ENCODE measurements around the gene TMEM212. TPM values are rescaled to one million over a fixed set of nuclear protein-coding genes. Genes with fewer than 3 reads are reported as not detected.

The TMEM212 gene
- total RNA-seq, 4 donors from 2014 or later, result not detected

GRCh38 chr3:171863920-171864319 lies 20.8 kb downstream of the TMEM212 start:
- Histone ChIP-seq H3K36me3 (no peaks in the 10 kb centered on the region), H3K27me3 (no peaks in the 10 kb centered on the region), H3K4me3 (no peak overlapping the region), H3K9me3 (no peaks in the 10 kb centered on the region), H3K27ac (replicated peaks in 1 of 4) (no peak overlapping the region), H3K4me1 (peaks cover 12 to 18% (median 15%) of the 10 kb centered on the region in 4 donors)
- 89% methylated on average over 3 of the region's 3 CpGs for WGBS
- intact Hi-C loops (cut with DNase I), result no loop called here
- no peak for DNase-seq (ENCODE audit: extremely low spot score)
- no peak for TF ChIP-seq POLR2A (IDR thresholded peaks at IDR 0.05; ENCODE audit: low read depth)

GRCh38 chr3:171865191-171865865 lies 22.2 kb downstream of the TMEM212 start:
- Histone ChIP-seq H3K36me3 (no peaks in the 10 kb centered on the region), H3K27me3 (no peaks in the 10 kb centered on the region), H3K4me3 (no peak overlapping the region), H3K4me1 (peaks cover 12 to 18% (median 15%) of the 10 kb centered on the region in 4 donors), H3K27ac (replicated peaks in 1 of 4) (no peak overlapping the region), H3K9me3 (no peaks in the 10 kb centered on the region)
- TF ChIP-seq POLR2A (IDR thresholded peaks at IDR 0.05; ENCODE audit: low read depth), result no peak
- TF ChIP-seq EP300 (IDR thresholded peaks at IDR 0.05), result no peak
- no peak for TF ChIP-seq CTCF (IDR thresholded peaks at IDR 0.05)
- TF ChIP-seq POLR2AphosphoS5 (IDR thresholded peaks at IDR 0.05), result no peak
- WGBS, result 75% methylated on average over 5 of the region's 5 CpGs
- no peak for DNase-seq (ENCODE audit: extremely low spot score)
- intact Hi-C loops (cut with DNase I), result no loop called here

- WGBS, result 82% methylated on average over 5 of the region's 5 CpGs
- Histone ChIP-seq H3K27ac (replicated peaks in 1 of 4) (no peak overlapping the region), H3K4me1 (peaks cover 0 to 4% (median 1%) of the 10 kb centered on the region in 4 donors), H3K36me3 (no peaks in the 10 kb centered on the region), H3K9me3 (no peaks in the 10 kb centered on the region), H3K4me3 (no peak overlapping the region), H3K27me3 (no peaks in the 10 kb centered on the region)
- no peak for TF ChIP-seq POLR2AphosphoS5 (IDR thresholded peaks at IDR 0.05)
- TF ChIP-seq POLR2A (IDR thresholded peaks at IDR 0.05; ENCODE audit: low read depth), result no peak
- peak in 1 of 3 experiments; percentile 16 for TF ChIP-seq CTCF (IDR thresholded peaks at IDR 0.05)
- TF ChIP-seq EP300 (IDR thresholded peaks at IDR 0.05), result no peak
- intact Hi-C loops (cut with DNase I), result no loop called here
- DNase-seq (ENCODE audit: extremely low spot score), result no peak
These were observed 24.8 kb downstream of the TMEM212 start for GRCh38 chr3:171867981-171868380.

GRCh38 chr3:171871392-171872274 lies 28.5 kb downstream of the TMEM212 start:
- WGBS, result 83% methylated on average over 8 of the region's 8 CpGs
- intact Hi-C loops (cut with DNase I), result no loop called here
- Histone ChIP-seq H3K9me3 (no peaks in the 10 kb centered on the region), H3K4me3 (no peak overlapping the region), H3K36me3 (no peaks in the 10 kb centered on the region), H3K27ac (replicated peaks in 1 of 4) (no peak overlapping the region), H3K4me1 (peaks cover 20 to 32% (median 31%) of the 10 kb centered on the region in 4 donors), H3K27me3 (no peaks in the 10 kb centered on the region)
- no peak for DNase-seq (ENCODE audit: extremely low spot score)
- TF ChIP-seq POLR2AphosphoS5 (IDR thresholded peaks at IDR 0.05) (no peak), EP300 (IDR thresholded peaks at IDR 0.05) (no peak), POLR2A (IDR thresholded peaks at IDR 0.05; ENCODE audit: low read depth) (no peak), CTCF (IDR thresholded peaks at IDR 0.05) (no peak)

GRCh38 chr3:171873580-171873979 lies 30.4 kb downstream of the TMEM212 start:
- Histone ChIP-seq H3K27ac (replicated peaks in 1 of 4) (peak overlapping the region; percentile 40 to 83 (median 61)), H3K36me3 (no peaks in the 10 kb centered on the region), H3K27me3 (no peaks in the 10 kb centered on the region), H3K9me3 (no peaks in the 10 kb centered on the region), H3K4me1 (peaks cover 20 to 51% (median 50%) of the 10 kb centered on the region in 4 donors), H3K4me3 (no peak overlapping the region)
- TF ChIP-seq CTCF (IDR thresholded peaks at IDR 0.05), result no peak
- TF ChIP-seq POLR2A (IDR thresholded peaks at IDR 0.05; ENCODE audit: low read depth), result no peak
- 63% methylated on average over 1 of the region's 1 CpG for WGBS
- intact Hi-C loops (cut with DNase I), result no loop called here
- DNase-seq (ENCODE audit: extremely low spot score), result no peak
